A549 (cell line): ENCODE results near the gene GRID2IP. TPM values are rescaled to one million over a fixed set of nuclear protein-coding genes. Genes with fewer than 3 reads are reported as not detected.
A peak's percentile ranks its signal among the peaks of the same experiment; 100 is the strongest.
"Not testable (repeated sequence)": the region's sequence is repeated elsewhere in the genome, so short reads cannot be mapped to it uniquely, and the experiment has no call there.

Experiments used
- ATAC-seq, 2 experiments: fragments of 200-7000 bp in 1 of 2; fragments of >200 bp in 1 of 2; cut with Nextera tagmentation in 1 of 2; cut with Tn5 transposase in 1 of 2; 3 replicates each; pipeline versions ENCODE4 v1.8.0 to v1.9.1; 2018 to 2020; ENCODE audit warnings: mild to moderate bottlenecking in 1 of 2, moderate library complexity in 1 of 2
- CTCF ChIA-PET: fragments of 300-600 bp; sonication (Branson Sonifier 250); formaldehyde crosslinking; extraction: SDS; loops from one replicate; lab custom pipeline; 2021; ENCODE audit warnings: antibody characterized with exemption, inconsistent platforms; lab: Yijun Ruan, JAX
- POLR2A ChIA-PET: fragments of 350-600 bp; formaldehyde crosslinking; extraction: SDS; loops from one replicate; lab custom pipeline; 2021; ENCODE audit warnings: antibody characterized with exemption, inconsistent platforms; lab: Yijun Ruan, JAX
- DNase-seq, 2 experiments: peaks; one replicate each; pipeline versions ENCODE4 v3.0.0 to v3.0.0-alpha.2; 2011 to 2016; ENCODE audit warnings: low read depth in 1 of 2, low spot score in 1 of 2
- FAIRE-seq: peaks from 2 replicates; lab custom pipeline; 2011; peaks lifted over from hg19 to GRCh38; lab: Jason Lieb, UNC
- H3K27ac ChIP-seq, 2 experiments: fragments of >200 bp; sonication (Bioruptor Twin); formaldehyde crosslinking; 3 replicates each; pipeline ENCODE4 v1.5.1; 2016 to 2017
- H3K4me1 ChIP-seq: fragments of >200 bp; sonication (Bioruptor Twin); formaldehyde crosslinking; 3 replicates; pipeline ENCODE4 v1.6.1; 2016
- H3K4me2 ChIP-seq: fragments of >200 bp; sonication (Bioruptor Twin); formaldehyde crosslinking; 3 replicates; pipeline ENCODE4 v1.6.1; 2016
- H3K4me3 ChIP-seq: fragments of >200 bp; sonication (Bioruptor Twin); formaldehyde crosslinking; 3 replicates; pipeline ENCODE4 v1.5.1; 2016
- H3K9me3 ChIP-seq: fragments of >200 bp; sonication (Bioruptor Twin); formaldehyde crosslinking; 3 replicates; pipeline ENCODE4 v1.6.1; 2016
- CBX8 ChIP-seq: fragments of 200-600 bp; sonication (generic); IDR thresholded peaks from 2 replicates; pipeline ENCODE4 v1.6.1; 2016
- EHF ChIP-seq: fragments of 250-450 bp; sonication (Bioruptor Pico); IDR thresholded peaks from 2 replicates; pipeline ENCODE4 v1.5.0; 2020; ENCODE audit warnings: mild to moderate bottlenecking
- EP300 ChIP-seq, 2 experiments: fragments of >200 bp; sonication (Bioruptor Twin); formaldehyde crosslinking; IDR thresholded peaks; 2 replicates in 1 of 2; 3 replicates in 1 of 2; pipeline ENCODE4 v1.6.1; 2016 to 2017
- ESRRA ChIP-seq: fragments of 150-350 bp; IDR thresholded peaks from 2 replicates; pipeline ENCODE4 v1.6.1; 2014; ENCODE audit warnings: mild to moderate bottlenecking, low read length, borderline replicate concordance
- HDAC2 ChIP-seq: fragments of 200-600 bp; sonication (generic); IDR thresholded peaks from 2 replicates; pipeline ENCODE4 v1.6.1; 2016
- HEYL ChIP-seq: fragments of 250-450 bp; sonication (Bioruptor Pico); IDR thresholded peaks from 2 replicates; pipeline ENCODE4 v1.8.0; 2021; ENCODE audit warnings: mild to moderate bottlenecking, moderate library complexity
- KDM1A ChIP-seq: fragments of 200-600 bp; sonication (generic); IDR thresholded peaks from 2 replicates; pipeline ENCODE4 v1.6.1; 2016; ENCODE audit warnings: low read depth, mild to moderate bottlenecking
- NFE2L2 ChIP-seq: fragments of 150-350 bp; conservative IDR thresholded peaks from 2 replicates; pipeline ENCODE4 v1.6.1; 2014; ENCODE audit warnings: low read length
- POLR2AphosphoS2 ChIP-seq: conservative IDR thresholded peaks from 2 replicates; pipeline ENCODE4 v1.6.1; 2012; ENCODE audit warnings: low read length, improper control_type of control experiment, inconsistent platforms
- RAD21 ChIP-seq, 2 experiments: fragments of >200 bp in 1 of 2; sonication (Bioruptor Twin) in 1 of 2; formaldehyde crosslinking in 1 of 2; IDR thresholded peaks in 1 of 2; conservative IDR thresholded peaks in 1 of 2; 2 replicates in 1 of 2; 3 replicates in 1 of 2; pipeline ENCODE4 v1.6.1; 2012 to 2018; ENCODE audit warnings: inconsistent platforms in 1 of 2
- RARB ChIP-seq: fragments of 250-450 bp; sonication (Bioruptor Pico); IDR thresholded peaks from 2 replicates; pipeline ENCODE4 v1.8.0; 2021; ENCODE audit warnings: mild to moderate bottlenecking, moderate library complexity
- WGBS: methylation state at CpG from one replicate; pipeline ENCODE4 v1.1.6; 2017; ENCODE audit errors: missing lambda C conversion rate; 5-methylcytosine and 5-hydroxymethylcytosine counted together
- polyA plus RNA-seq, 4 experiments: library from polyadenylated mRNA; depleted of rRNA in 3 of 4; stranded (reverse); fragments of >200 nt; fragmentation: RNase III in 1 of 4; extraction: RNeasy Plus Mini Kit Qiagen cat#74134 plus additional on column Dnase treatment in 1 of 4; gene quantifications; 2 replicates in 3 of 4; 3 replicates in 1 of 4; pipeline ENCODE4 v1.2.3, GENCODE V29; 2011 to 2017
- TF ChIP-seq, protein P1 (sequence below): fragments of 200-600 bp; sonication (generic); IDR thresholded peaks from 2 replicates; pipeline ENCODE4 v1.6.1; 2016; ENCODE audit warnings: antibody characterized with exemption, mild to moderate bottlenecking, moderate library complexity
- TF ChIP-seq, protein P2 (sequence below): fragments of >200 bp; sonication (Bioruptor Twin); formaldehyde crosslinking; IDR thresholded peaks from 3 replicates; pipeline ENCODE4 v1.5.1; 2016

Gene GRID2IP
- polyA plus RNA-seq, 2 of the 4 experiments (the other 2 are of a cell fraction): not detected

DNA sequence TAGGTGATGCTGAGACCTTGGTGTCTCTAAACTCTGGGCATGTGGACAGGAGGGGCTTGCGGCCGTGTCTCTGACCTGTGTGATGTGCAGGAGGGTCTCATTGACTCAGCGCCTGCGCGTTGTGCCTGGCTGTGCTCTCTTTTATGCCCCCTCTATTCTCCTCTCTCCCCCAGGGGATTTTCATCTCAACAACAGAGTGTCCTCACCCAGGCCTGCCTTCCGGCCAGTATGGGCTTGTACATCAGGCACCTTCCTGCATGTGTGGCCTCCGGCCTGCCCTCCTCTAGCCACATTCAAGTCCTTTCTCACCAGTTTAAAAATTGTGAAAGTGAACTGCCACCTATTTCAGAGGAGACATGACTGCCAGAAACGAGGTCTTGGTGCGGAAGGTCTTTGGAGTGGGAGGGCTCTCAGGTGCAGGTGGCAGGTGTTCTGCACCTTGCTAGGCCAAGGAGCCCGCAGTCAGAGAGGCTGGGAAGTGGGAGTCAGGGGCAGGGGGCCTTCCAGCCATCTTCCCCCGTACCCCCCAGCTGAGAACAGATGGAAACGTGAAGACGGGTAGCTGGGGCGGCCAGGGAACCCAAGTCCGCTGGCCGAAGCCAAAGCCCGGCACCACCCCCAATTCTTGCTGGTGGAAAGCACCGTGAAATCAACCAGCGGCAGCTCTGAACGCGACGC lies 38.0 kb upstream of the GRID2IP start:
- H3K4me2 ChIP-seq: peak overlapping the region; percentile 90
- no peak for TF ChIP-seq CBX8
- no peak for TF ChIP-seq NFE2L2
- TF ChIP-seq, protein P1, sequence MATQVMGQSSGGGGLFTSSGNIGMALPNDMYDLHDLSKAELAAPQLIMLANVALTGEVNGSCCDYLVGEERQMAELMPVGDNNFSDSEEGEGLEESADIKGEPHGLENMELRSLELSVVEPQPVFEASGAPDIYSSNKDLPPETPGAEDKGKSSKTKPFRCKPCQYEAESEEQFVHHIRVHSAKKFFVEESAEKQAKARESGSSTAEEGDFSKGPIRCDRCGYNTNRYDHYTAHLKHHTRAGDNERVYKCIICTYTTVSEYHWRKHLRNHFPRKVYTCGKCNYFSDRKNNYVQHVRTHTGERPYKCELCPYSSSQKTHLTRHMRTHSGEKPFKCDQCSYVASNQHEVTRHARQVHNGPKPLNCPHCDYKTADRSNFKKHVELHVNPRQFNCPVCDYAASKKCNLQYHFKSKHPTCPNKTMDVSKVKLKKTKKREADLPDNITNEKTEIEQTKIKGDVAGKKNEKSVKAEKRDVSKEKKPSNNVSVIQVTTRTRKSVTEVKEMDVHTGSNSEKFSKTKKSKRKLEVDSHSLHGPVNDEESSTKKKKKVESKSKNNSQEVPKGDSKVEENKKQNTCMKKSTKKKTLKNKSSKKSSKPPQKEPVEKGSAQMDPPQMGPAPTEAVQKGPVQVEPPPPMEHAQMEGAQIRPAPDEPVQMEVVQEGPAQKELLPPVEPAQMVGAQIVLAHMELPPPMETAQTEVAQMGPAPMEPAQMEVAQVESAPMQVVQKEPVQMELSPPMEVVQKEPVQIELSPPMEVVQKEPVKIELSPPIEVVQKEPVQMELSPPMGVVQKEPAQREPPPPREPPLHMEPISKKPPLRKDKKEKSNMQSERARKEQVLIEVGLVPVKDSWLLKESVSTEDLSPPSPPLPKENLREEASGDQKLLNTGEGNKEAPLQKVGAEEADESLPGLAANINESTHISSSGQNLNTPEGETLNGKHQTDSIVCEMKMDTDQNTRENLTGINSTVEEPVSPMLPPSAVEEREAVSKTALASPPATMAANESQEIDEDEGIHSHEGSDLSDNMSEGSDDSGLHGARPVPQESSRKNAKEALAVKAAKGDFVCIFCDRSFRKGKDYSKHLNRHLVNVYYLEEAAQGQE: no peak
- TF ChIP-seq, all 56 proteins: peak for 0
- ChIA-PET CTCF (interaction anchor here (0.8 to 4.7 kb wide), 23 partner anchors 8 to 235 kb away, joined by 3 to 58 read pairs (median 6); partner anchors contain the start of genes ZDHHC4 and ZNF12), POLR2A (interaction anchor here (1.0 to 2.0 kb wide), 5 partner anchors 9 to 341 kb away, joined by 3 to 15 read pairs (median 7); partner anchors contain the start of gene ZDHHC4)
- Histone ChIP-seq H3K4me1 (peaks cover 11% of the 10 kb centered on the region), H3K27ac (peak overlapping the region; percentile 89 to 92; a peak in 4 of 6 replicates), H3K9me3 (no peaks in the 10 kb centered on the region), H3K4me3 (peak overlapping the region; percentile 77)
- no peak for FAIRE-seq
- DNase-seq: no peak
- 69% methylated on average over 17 of the region's 22 CpGs for WGBS
- ATAC-seq: no peak

DNA sequence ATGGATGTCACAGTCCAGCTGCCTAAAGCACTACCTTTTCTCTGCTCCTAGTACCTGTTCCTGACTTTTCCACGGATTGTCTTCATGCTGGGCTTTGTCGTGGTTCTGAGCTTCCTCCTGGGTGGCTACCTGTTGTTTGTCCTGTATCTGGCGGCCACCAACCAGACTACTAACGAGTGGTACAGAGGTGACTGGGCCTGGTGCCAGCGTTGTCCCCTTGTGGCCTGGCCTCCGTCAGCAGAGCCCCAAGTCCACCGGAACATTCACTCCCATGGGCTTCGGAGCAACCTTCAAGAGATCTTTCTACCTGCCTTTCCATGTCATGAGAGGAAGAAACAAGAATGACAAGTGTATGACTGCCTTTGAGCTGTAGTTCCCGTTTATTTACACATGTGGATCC lies 37.3 kb upstream of the GRID2IP start:
- H3K4me2 ChIP-seq: no peak overlapping the region
- no peak for TF ChIP-seq KDM1A
- TF ChIP-seq RARB (CRISPR knock-in tag): no peak
- no peak for TF ChIP-seq ESRRA
- no peak for TF ChIP-seq HDAC2
- TF ChIP-seq POLR2AphosphoS2: no peak
- TF ChIP-seq EHF (CRISPR knock-in tag): no peak
- TF ChIP-seq, protein P2, sequence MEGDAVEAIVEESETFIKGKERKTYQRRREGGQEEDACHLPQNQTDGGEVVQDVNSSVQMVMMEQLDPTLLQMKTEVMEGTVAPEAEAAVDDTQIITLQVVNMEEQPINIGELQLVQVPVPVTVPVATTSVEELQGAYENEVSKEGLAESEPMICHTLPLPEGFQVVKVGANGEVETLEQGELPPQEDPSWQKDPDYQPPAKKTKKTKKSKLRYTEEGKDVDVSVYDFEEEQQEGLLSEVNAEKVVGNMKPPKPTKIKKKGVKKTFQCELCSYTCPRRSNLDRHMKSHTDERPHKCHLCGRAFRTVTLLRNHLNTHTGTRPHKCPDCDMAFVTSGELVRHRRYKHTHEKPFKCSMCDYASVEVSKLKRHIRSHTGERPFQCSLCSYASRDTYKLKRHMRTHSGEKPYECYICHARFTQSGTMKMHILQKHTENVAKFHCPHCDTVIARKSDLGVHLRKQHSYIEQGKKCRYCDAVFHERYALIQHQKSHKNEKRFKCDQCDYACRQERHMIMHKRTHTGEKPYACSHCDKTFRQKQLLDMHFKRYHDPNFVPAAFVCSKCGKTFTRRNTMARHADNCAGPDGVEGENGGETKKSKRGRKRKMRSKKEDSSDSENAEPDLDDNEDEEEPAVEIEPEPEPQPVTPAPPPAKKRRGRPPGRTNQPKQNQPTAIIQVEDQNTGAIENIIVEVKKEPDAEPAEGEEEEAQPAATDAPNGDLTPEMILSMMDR: no peak
- no peak for TF ChIP-seq EP300 (IDR thresholded peaks at IDR 0.05)
- TF ChIP-seq RAD21 (conservative IDR thresholded peaks at IDR 0.05 in 1 of 2, IDR thresholded peaks at IDR 0.05 in 1 of 2): no peak
- TF ChIP-seq HEYL (CRISPR knock-in tag): no peak
- TF ChIP-seq, all 56 proteins: peak for 0
- Histone ChIP-seq H3K4me1 (peaks cover 11% of the 10 kb centered on the region), H3K27ac (no peak overlapping the region), H3K9me3 (no peaks in the 10 kb centered on the region), H3K4me3 (no peak overlapping the region)
- CTCF ChIA-PET: interaction anchor here (1.6 to 4.7 kb wide), 4 partner anchors 13 to 73 kb away, joined by 7 to 58 read pairs (median 20); partner anchors contain the start of gene ZDHHC4
- WGBS: 85% methylated on average over 9 of the region's 9 CpGs
- POLR2A ChIA-PET: interaction anchor here (0.6 kb wide), 1 partner anchor 12 kb away, joined by 3 read pairs; no protein-coding TSS in a partner anchor
- no peak for FAIRE-seq
- no peak for DNase-seq
- ATAC-seq: no peak

DNA sequence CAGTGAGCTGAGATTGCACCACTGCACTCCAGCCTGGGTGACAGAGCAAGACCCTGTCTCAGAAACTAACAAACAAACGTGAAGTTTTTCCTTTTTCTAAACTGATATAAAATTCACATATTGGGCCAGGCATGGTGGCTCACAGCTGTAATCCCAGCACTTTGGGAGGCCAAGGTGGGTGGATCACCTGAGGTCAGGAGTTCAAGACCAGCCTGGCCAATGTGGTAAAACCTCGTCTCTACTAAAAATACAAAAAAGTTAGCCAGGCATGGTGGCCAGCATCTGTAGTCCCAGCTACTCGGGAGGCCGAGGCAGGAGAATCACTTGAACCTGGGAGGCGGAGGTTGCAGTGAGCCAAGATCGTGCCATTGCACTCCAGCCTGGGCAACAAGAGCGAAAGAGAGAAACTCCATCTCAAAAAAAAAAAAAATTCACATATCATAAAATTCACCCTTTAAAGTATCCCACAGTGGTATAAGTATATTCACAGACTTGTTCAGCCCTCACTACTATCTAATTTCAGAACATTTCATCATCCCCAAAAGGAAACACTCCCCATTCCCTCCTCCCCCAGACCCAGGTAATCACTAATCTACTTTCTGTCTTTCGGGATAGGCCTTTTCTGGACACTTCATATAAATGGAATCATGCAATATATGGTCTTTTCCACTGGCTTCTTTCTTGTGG lies 34.6 kb upstream of the GRID2IP start:
- H3K4me3 ChIP-seq, ATAC-seq, H3K9me3 ChIP-seq, H3K4me2 ChIP-seq, H3K27ac ChIP-seq, DNase-seq, FAIRE-seq, H3K4me1 ChIP-seq, POLR2A ChIA-PET: not testable (repeated sequence)
- 87% methylated on average over 8 of the region's 8 CpGs for WGBS
- CTCF ChIA-PET: interaction anchor here (1.1 to 1.2 kb wide), 2 partner anchors 11 to 33 kb away, joined by 3 to 4 read pairs; no protein-coding TSS in a partner anchor
